Measurements from ENCODE around the gene ATP13A4.

ATP13A4 gene

DNA sequence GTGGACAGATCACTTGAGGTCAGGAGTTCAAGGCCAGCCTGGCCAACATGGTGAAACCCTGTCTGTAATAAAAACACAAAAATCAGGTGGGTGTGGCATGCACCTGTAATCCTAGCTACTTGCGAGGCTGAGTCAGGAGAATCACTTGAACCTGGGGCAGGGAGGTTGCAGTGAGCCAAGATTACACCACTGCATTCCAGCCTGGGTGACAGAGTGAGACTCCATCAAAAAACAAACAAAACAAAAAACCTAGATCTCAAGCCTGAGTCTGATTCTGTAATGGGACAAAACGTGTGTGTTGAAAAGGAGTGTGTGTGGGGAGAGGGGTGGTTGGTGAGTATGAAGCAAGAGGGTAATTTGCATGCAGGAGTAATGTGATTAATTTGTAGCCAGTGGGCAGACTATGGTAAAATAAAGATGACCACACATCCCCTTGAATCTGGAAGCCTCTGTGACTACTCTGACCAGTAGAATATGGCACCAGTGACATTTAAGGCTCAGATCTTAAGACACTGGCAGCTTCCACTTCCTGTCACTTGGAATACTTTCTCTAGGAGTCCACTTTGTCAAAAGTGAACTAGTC lies 19.9 kb upstream of the ATP13A4 start:
- DNase-seq (ENCODE audit: low read depth), result no peak
- no peak overlapping the region for H3K4me3 ChIP-seq (ENCODE audit: low read depth, low read length)
- TF ChIP-seq, protein P1, sequence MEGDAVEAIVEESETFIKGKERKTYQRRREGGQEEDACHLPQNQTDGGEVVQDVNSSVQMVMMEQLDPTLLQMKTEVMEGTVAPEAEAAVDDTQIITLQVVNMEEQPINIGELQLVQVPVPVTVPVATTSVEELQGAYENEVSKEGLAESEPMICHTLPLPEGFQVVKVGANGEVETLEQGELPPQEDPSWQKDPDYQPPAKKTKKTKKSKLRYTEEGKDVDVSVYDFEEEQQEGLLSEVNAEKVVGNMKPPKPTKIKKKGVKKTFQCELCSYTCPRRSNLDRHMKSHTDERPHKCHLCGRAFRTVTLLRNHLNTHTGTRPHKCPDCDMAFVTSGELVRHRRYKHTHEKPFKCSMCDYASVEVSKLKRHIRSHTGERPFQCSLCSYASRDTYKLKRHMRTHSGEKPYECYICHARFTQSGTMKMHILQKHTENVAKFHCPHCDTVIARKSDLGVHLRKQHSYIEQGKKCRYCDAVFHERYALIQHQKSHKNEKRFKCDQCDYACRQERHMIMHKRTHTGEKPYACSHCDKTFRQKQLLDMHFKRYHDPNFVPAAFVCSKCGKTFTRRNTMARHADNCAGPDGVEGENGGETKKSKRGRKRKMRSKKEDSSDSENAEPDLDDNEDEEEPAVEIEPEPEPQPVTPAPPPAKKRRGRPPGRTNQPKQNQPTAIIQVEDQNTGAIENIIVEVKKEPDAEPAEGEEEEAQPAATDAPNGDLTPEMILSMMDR (IDR thresholded peaks at IDR 0.05; ENCODE audit: low read depth, low read length, missing control alignments), result no peak
- in situ Hi-C loops (cut with HindIII; ENCODE audit: low sequenced_read_pairs), result no loop called here

DNA sequence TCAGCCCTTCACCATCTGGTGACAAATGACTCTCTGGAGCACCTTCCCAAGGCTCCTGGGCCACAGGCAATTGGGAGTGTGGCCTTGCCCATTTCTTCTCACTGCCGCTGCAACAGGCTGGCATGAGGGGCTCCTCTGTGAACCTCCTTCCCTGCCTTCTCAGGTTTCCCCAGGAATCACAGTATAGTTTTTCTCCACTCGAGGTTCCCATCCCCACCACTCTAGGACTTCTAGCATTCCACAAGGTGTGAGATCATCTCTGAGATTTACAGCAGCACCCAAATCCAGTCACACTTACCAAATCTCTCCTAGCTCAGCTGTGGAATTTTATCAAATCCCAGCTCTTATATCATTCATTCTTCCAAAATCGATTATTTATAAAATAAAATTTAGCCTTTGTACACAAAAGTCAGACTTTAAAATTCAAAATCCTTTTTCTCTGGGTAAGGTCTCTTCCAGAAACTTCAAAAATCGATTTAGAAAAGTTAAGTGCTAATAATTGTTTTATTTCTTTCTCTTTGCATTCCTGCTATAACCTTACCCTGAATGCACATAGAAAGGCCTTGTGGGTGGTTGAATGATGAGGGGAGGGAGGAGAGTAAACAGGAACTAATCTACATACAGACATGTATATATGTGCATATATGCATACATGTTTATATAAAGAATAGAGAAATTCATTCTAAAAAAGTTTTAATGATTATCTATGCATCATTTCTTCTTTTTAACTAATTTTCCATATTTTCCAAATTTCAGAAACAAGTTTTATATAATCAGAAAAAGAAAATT lies 18.9 kb upstream of the ATP13A4 start:
- TF ChIP-seq, protein P1 (IDR thresholded peaks at IDR 0.05; ENCODE audit: low read depth, low read length, missing control alignments), result no peak
- no peak overlapping the region for H3K4me3 ChIP-seq (ENCODE audit: low read depth, low read length)
- no peak for DNase-seq (ENCODE audit: low read depth)
- in situ Hi-C loops (cut with HindIII; ENCODE audit: low sequenced_read_pairs), result no loop called here

DNA sequence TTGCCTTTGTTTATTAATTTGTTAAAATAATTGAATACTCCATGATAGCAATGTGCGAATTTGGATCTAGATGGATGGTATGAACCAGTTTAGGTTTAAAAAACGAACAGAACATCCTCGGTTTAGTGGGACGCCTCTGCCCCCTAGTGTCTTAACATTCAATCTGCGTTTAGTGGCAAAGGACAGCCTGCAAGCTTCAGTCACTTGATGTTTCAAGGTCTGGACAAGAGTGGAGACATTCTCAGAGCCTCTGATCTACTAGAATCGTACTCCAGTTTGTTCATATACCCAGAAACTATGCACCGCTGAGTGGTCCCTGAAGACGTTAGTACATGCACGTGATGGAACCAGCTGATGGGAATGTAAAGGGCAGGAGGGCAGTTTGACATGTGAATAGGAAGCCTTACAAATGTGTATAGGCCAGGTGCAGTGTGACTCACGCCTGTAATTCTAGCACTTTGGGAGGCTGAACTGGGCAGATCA lies 17.8 kb upstream of the ATP13A4 start:
- TF ChIP-seq, protein P1 (IDR thresholded peaks at IDR 0.05; ENCODE audit: low read depth, low read length, missing control alignments), result peak; percentile 84
- H3K4me3 ChIP-seq (ENCODE audit: low read depth, low read length), result no peak overlapping the region
- in situ Hi-C loops (cut with HindIII; ENCODE audit: low sequenced_read_pairs), result no loop called here
- peak; percentile 50 for DNase-seq (ENCODE audit: low read depth)

DNA sequence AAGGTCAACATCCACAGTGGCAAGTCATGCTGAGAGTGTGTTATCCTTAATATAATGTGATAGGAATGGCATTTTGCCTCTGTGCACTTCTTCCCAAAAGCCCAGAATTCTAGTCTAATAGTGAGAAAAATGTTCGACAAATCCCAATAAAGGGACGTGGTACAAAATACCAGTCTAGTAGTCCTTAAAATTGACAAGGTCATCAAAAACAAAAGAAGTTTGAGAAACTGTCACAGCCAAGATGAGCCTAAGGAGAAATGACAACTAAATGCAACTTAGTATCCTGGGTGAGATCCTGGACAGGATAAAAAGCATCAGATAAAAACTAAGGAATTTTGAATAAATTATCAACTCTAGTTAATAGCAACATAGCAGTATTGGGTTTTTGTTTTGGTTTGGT lies 14.4 kb upstream of the ATP13A4 start:
- in situ Hi-C loops (cut with HindIII; ENCODE audit: low sequenced_read_pairs), result no loop called here
- DNase-seq (ENCODE audit: low read depth), result no peak
- TF ChIP-seq, protein P1 (IDR thresholded peaks at IDR 0.05; ENCODE audit: low read depth, low read length, missing control alignments), result no peak
- H3K4me3 ChIP-seq (ENCODE audit: low read depth, low read length), result no peak overlapping the region

DNA sequence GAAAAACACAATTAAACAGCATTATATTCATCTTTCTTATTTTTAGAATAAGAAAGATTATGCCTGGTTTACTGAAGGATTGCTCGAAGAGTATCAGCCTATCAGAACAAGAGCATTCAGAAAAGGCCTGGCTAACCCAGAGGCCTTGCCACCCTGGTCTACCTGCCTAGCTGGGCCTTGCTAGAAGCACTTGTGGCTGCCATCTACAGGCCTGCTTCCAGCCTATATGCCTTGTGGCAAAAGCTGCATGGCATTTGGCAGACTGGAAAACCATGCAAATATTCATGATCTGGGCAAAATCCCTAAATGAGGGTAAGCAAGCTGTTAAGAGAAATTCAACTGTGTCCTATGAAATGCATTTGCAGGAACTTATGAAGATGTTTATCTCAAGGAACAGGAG lies 9.3 kb upstream of the ATP13A4 start:
- in situ Hi-C loops (cut with HindIII; ENCODE audit: low sequenced_read_pairs), result no loop called here
- TF ChIP-seq, protein P1 (IDR thresholded peaks at IDR 0.05; ENCODE audit: low read depth, low read length, missing control alignments), result peak; percentile 6
- DNase-seq (ENCODE audit: low read depth), result no peak
- no peak overlapping the region for H3K4me3 ChIP-seq (ENCODE audit: low read depth, low read length)

DNA sequence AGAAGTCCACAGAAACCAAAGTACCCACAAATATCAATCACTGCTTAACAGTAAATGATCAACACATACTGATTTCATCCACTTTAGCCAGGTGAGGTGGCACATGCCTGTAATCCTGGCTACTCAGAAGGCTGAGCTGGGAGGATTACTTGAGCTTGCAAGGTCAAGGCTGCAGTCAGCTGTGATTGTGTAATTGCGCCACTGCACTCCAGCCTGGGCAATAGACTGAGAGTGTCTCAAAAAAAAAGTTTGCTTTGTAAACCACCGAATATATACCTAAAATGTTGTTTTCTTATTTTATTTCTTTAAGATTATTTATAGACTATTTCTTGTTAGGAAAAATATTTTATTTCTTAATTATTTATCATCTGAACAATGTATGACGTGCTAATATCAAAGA lies 8.7 kb upstream of the ATP13A4 start:
- in situ Hi-C loops (cut with HindIII; ENCODE audit: low sequenced_read_pairs), result no loop called here

More for the DNA sequence above, 8.7 kb upstream of the ATP13A4 start:
- H3K4me3 ChIP-seq (ENCODE audit: low read depth, low read length), result no peak overlapping the region
- TF ChIP-seq, protein P1 (IDR thresholded peaks at IDR 0.05; ENCODE audit: low read depth, low read length, missing control alignments), result no peak
- no peak for DNase-seq (ENCODE audit: low read depth)

Data from astrocyte of the cerebellum (primary cell).